ENCODE data around the gene TRIM47.

The TRIM47 gene

DNA sequence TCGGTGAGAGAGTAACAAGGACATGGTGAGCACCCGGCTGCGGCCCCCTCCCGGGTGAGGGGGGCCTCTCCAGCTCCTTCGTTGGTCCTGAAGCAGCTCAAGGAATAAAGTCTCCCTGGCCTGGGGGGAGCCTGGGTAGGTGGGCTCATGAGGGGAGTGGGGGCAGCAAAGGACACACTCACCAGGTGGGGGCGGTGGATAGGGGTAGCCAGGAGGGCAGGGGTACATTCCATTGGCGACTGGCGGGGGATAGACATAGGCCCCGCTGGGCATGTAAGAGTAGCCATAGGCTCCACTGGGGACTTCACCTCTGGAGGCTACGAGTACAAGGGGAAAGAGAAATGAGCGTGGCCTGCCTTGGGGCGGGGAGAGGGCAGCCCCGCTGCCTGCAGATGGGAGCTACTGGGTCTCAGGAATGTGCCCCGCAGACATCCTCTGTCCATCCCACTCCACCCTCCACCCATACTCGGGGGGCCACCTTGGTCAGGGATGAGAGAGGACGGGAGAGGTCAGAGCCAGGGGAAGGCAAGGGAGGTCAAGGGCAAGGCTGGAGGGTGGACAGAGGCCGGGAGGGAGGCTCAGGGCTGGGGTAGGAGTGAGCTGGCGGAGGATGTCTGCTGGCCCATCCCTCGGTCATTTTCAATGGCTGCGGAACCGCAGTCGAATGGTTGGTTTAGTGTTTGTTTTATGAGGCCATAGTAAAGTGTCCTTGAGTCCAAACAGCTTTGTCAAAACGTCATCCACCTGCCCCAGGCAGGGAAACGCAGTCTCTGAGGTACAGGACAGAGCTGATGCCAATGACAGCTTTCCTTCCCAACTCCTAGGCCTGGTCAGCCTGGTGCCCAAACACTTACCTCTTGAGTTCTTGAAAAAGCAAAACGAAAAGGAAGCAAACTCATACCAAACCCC lies 30.5 kb downstream of the TRIM47 start:
- DNase-seq (ENCODE audit: low read depth): no peak

DNA sequence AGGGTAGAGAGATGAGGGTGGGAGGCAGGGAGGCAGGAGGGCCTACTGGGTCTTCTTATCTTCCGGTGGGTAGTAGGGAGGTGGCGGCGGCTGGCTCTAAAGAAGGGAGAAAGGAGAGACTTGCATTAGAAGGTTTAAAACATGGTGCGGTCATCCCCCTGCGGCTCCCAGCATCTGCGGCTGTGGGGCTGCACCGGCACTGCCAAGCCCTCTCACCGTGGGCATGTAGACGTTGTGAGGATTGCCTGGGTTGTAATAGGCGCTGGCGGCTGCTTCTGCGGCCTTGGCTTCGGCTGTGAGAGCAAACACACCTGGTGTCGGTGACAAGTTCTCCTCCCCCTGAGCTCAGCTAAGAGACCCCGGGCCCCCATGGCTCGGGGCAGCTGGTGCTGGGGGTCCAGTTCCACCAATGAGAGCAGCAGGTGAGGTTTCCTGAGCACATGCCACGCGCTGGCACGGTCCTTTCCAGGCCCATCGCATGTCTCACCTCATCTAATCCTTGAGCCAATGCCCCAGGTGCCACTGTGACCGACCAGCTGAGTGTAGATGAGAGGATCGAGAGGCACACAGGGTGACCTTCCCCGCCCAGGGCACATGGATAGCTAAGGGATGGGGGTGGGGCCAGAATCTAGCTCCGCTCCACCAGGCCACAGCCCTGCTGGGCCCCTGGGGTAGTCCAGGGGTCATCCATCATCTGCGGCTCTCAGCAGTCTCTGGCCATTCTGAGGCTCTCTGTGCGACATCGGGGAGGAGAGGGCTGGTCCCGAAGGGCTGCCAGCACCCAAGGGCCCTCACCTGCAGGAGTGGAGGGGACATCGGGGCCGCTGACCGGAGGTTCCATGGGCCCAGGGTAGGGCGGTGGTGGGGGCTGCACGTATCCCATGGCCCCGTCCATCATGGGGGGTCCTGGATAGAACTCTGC lies 31.4 kb downstream of the TRIM47 start:
- no peak for DNase-seq (ENCODE audit: low read depth)

DNA sequence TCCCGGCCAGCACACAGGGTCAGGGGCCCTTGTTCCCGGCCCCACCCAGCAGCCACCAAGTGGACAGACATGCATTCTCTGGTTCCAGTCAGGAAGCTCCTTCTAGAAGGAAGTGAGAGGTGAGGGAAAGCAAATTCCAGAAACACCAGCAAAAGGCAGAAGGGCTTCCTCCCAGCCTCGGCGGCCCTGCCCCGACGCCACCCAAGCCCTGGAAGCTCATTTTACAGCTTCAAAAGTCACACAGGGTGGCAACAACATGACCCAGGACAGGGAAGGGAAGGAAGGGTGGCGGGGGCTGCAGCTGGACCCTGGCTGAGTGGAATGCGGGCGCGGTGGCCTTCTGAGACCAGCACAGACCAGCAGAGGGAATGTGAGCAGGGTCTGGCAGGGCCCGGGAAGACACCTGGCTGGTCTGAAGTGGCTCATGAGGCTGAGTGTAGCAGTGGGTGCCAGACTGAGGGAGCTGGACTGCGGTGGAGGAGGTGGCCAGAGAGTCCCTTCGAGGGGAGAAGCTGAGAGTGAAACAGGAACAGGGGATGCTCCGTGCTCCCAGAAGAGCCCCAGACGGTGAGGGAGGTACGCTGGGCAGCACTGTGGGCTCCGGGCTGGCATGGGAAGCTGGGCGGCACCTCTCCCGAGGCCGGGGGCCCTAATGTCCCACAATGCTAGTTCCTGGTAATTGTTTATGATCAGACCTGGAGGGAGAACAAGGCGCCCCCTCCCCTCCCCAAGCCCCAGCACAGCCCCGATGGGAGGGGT lies 32.3 kb downstream of the TRIM47 start:
- no peak for DNase-seq (ENCODE audit: low read depth)

DNA sequence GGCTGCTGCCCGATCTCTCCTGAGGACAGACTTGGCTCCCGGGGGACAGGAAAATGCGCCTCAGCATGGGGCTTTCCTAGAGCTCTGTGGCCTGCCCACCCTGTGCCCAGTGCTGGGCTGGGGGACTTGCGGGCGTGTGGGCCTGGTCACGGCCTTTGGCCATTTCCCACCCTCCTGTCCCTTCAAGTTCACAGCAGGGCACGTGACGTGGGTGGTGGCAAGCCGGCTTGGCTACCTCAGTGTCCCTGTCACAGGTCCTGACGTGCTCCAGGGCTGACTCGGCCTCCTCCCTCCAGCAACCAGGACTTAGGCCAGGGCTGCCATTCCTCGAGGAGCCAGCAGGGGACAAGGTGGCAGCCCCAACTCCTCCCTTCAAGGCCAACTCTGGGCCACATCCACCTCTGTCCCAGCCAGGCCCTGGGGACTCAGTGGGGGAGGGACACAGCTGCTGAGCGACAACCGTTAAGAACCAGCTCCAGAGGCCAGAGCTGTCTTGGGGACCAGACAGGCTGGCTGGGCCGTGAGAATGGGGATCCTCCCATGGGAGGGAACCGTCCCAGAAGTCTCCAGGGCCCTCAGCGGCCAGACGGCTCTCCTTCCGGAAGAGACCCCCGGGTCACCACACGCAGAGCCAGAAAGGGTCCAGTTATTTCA lies 33.2 kb downstream of the TRIM47 start:
- DNase-seq (ENCODE audit: low read depth): no peak

DNA sequence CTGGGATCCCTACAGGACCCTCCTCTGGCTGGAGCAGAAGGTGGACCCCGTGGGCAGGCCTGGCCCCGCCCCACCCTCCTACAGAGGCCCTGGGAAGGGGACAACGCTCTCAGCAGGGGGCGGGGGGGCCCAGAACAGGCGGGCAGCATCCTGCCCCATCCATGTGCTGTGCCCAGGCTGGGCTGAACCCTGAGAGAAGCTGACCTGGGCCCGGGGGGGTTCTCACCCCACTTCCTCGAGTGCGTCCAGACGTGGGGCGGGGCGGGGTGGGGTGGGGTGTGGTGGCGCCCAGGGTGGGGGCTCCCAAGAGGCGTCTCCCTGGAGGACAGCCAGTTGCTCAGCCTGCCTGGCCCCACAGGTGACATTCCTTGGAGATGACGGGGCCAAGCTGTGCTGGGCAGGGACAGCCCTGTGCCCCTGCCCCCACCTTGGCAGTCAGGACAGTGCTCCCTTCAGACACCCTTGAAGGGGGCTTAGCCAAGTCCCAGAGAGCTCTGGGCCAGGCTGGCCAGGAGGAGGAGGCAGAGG lies 33.8 kb downstream of the TRIM47 start:
- no peak for DNase-seq (ENCODE audit: low read depth)

DNA sequence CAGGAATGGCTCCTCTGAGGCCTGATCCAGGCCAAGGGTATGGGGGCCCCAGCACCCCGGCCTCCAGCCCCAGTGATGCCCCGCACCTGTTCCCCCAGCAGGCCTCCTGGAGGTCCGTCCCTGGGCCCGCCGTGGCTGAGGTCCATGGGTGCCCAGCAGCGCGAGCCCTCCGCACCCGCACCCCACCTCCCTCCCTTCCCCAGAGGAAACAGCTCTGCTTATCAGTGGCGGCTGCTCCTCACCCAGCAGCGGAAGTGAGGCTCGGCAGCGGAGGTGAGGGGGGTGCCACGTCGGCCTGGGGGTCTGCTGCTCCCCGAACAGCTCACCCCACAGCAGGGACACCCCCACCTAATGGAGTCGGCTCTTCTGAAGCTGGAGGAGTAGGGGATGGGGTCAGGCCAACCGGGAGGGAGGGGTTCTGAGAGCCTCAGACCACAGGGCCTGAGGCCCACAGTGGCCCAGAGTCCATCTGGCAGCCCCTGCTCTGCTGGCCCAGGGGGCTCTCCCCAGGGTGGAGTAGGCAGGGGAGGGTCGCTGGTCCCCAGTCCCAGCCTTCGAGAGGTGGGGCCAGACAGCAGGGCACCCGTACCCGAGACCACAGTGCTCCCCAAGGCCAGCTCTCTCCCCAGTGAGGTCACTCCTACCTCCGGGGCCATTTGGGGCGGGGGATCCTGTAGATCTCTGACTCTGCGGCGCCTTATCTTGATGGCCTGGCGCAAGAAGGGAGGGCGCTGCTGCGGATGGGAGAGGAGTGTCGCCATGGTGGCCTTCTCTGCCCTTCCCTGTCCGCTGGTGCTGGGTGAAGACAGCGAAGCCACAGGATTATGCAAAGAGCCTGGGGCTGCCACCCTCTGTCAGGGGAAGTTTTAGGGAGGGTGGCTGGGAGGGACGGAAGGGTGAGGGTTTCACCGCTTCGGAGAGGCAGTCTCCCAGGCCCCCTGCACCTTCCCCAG lies 34.5 kb downstream of the TRIM47 start, which contains the start of gene UNC13D:
Gene UNC13D, minus strand, starts transcription at position 828 of the 953 bp plus-strand sequence. Its CDS starts 67 bp downstream, at position 761.
- DNase-seq (ENCODE audit: low read depth): no peak

DNA sequence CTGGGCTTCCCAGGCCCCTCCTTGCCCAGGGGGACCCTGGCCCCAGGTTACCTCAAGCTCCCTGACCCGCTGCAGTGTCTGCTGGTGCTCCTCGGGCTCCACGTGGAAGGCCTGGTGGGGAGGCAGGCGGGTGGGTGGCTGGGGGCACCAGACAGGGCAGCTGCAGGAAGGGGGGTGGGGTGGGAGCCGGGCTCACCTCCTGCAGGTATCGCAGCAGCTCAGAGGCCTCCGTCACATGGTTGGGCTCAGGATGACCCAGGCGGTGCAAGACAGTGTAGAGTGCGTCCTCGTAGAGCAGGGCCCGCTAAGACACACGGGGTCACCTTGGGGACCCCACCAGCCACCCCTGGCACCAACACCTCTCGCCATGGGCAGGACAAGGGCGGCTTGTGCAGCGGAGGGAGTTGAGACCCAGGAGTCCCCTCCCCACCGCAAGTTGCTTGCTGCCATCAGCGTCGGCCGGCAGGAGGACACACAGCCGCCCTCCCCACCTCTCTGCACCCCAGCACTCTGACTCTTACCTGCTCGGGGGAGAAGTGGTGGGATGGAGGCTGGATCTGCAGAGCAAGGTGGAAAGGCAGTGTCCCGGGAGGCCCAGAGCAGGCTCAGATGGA lies 35.3 kb downstream of the TRIM47 start:
- no peak for DNase-seq (ENCODE audit: low read depth)

DNA sequence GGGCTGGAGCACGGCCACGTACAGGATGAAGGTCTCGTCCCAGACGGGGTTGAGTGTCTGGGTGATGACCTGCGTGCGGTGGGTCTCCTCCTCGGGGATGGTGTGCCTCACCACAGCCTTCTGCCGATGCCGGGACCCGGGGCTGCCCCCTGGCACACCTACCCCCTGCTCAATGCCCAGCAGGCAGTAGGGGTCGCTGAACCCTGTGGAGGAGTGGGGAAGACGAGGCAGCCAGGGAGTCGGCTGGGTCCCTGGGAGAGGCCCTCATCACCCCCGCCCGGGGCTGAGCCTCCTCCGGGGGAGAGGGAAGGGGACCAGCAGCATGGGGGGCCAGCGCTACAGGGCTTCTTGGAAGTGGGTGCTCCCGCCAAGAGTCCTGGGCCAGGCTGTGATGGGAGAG lies 36.0 kb downstream of the TRIM47 start:
- no peak for DNase-seq (ENCODE audit: low read depth)

DNA sequence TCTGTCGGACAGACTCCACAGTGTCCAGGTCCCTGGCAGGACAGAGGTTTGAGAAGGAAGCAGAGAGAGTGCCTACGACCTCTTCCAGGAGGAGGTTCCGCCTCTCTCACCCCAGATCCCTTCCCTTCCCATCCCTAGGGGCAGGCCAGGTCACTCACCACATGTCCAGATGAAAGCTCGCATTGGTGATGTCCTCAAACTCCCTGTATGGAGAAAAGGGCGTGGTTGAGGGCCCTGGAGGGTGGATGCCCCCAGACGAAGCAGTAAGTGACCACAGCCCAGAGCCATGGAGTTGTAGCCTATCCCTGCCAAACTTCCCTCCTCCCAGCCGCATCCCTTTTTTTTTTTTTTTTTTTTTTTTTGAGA lies 37.6 kb downstream of the TRIM47 start:
- no peak for DNase-seq (ENCODE audit: low read depth)

DNA sequence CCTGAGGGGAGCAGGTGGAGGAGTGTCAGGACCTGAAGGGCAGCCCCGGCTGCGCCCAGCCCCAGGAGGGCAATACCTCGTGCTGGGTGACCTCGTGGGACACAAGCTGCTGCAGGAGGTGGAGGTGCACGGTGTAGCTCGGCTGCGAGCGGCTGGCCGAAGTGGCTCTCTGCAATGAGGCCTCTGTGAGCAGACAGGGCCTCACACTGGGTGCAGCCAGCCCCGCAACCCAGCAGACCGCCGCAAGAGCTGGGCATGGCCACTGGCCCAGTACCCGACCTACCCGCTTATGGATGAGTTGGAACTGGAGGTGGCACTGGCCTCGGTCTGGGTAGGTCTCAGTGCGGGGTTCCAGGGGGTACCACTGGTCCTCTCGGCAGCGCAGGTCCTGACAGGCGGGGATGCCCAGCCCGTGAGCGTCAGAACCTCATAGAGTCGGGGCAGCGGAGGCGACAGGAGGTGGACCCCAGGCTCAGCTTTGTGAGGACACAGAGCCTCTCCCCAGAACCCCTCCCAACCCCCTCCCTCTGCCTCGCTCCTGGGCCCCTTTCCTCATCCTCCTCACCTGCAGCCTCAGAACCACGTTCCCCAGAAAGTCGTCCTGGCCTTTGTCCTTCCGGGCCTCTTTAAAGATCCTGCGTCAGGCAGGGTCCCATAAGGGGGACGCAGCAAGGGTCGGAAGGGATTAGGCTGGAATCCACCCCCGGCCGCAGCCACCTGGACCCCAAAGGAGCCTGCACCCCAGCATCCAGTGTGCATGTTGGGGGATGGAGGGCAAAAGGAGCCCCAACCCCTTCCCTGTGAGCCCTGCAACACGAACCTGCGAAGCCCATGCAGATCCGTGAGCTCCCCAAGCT lies 38.2 kb downstream of the TRIM47 start:
- no peak for DNase-seq (ENCODE audit: low read depth)

DNA sequence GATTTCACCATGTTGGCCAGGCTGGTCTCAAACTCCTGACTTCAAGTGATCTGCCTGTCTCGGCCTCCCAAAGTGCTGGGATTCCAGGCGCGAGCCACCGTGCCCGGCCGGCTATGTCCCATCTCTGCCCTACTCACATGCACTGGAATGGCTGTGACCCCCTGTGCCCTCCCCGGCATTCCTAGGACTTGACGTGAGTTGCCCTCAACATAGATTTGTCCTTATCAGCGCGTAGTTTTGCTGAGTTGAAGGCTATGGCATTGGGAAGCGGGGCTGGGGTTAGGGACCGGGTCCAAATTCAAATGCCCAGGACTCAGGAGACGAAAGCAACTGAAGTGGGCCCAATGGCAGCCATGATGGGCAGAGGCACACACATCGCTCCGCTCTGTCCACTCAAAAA lies 40.0 kb downstream of the TRIM47 start:
- no peak for DNase-seq (ENCODE audit: low read depth)

DNA sequence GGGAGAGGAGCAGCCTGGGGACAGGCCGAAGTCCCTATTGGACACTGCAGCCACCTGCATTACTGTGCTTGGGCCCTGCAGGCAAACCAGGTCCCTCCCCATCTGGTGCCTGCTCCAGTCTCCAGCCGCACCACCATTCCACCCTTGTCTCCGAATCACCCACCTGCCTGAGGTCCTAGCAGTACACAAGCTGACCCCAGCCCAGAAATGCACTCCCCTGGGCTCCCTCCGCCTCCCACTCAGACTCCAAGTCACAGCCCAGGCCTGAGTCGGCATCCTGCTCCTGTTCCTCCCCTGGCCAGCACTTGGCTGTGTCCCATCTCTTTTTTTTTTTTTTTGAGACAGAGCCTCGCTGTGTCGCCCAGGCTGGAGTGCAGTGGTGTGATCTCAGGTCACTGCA lies 40.5 kb downstream of the TRIM47 start:
- DNase-seq (ENCODE audit: low read depth): no peak

DNA sequence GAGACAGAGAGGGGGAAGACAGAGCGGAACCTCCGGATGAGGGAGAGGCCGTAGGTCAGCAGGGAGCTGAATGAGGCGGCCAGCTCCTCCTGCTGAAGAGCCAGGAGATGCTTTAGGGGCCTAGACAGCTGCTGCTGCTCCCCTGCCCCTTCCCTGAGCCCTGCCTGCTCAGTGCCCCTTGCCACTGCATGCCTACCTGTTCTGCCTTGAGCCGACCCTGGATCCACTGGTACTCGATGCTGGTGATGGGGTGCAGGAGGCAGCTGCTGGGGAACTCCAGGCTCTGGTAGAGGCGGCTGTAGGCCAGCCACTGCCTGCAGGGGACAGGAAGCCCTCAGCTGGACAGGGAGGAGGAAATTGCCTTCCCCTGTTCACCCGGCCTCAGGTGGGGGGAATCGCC lies 41.8 kb downstream of the TRIM47 start:
- no peak for DNase-seq (ENCODE audit: low read depth)

DNA sequence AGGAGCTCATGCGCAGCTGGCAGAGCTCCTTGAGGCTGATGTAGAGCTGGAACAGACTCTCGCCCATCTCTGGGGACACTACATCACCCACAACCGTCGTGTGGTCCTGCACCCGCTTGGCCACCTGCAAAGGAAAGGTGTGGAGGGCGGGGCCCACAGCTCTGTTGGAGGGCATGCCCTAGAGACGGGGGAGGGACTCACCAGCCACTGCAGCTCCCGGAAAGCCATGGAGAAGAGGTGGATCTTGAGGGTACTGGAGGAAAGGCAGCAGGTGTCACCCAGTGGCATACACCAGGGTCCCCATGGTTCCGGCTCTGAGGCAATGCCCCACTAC lies 42.8 kb downstream of the TRIM47 start:
- DNase-seq (ENCODE audit: low read depth): no peak

DNA sequence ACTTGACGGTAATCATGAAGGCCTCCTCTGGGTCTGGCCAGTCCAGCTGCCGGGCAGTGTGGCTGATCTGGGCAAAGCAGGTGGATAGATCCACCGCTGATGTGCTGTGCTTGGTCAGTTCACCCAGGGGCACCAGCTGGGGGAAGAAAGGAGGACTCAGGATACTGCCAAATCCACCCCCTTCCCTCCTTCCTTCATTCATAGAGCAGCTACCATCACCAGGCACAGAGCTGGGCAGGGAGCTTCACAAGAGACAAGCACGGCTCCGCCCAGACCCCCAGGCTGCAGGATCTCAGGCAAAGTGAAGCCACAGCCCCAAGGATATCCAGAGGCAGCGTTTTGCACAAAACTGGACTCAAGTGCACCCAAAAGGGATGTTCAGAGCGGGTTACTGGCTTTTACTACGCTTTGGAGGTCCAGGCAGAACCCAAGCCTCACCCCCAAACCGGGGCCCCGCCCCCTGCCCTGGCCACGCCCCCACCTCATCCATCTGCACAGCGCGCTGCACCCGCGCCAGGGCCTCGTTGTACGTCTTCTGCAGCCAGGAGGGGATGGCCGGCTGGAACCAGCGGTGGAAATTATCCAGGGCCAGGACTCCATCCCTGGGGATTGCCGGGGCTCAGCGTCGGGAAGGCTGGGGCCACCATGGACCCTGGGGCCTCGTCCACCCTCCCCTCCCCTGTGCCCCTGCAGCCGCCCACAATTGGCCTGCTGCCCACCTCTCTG lies 43.3 kb downstream of the TRIM47 start:
- DNase-seq (ENCODE audit: low read depth): no peak

DNA sequence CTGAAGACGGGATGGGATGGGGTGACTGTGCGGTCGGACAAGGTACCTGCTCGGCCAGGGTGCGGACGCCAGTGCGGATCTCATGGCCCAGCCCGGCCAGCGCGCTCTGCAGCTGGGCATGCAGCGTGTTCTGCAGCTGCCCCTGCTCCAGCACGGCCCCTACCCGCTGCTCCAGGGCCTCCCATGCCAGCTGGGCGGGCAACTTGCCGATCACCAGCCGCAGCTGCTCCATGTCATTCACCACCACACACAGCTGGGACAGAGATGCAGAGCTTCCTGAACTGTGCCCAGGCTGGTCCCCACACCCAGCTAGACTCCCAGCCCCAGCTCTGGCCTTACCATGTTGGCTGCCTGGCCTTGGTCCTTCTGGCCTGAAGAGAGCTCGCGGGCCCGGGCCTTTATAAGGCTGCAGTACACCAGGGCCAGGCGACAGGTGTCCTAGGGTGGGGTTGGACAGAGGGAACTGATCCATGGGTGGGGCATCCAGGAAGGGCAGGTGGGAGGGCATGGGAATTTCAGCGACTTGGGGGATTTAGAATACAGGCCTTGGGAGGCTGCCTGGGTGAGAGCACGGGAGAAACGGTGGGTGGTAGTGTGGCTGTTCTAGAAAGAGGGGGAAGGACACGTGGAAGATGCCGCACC lies 44.0 kb downstream of the TRIM47 start:
- DNase-seq (ENCODE audit: low read depth): no peak

DNA sequence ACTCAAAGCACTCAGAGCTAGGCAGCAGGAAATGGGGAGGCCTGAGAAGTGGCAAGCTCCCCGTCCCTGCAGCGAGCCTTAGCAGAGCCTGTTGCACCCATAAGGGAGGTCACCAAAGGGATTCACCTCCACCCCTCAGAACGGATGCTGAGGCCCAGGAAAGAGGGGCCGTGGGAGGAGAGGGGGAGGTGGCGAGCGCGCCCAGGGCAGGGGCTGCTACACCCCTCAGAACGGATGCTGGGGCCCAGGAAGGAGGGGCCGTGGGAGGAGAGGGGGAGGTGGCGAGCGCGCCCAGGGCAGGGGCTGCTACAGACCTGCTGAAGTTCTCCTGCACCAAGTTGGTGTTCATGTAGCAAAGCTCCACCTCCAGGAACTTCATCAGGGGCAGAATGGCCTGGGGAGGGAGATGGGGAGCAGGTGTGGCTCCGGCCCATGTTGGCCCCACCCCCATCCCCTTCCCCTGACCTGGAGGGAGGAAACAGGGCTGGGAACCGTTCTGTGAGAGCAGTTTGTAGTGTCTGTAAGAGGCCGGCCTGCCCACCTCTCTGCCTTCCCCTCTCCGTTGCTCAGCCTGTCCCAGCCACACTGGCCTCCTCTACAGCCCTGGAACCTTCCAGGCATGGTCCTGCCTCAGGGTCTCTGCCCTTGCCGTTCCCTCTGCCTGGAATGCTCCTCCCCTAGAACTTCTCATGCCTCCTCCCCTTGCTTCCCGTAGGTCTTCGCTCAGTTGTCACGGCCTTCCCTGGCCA lies 45.6 kb downstream of the TRIM47 start:
- DNase-seq (ENCODE audit: low read depth): no peak

Measured in non-pigmented ciliary epithelial cell (primary cell).